Mesothelial cell of epicardium (in vitro differentiated cells): ENCODE measurements around the gene HDAC4. TPM values are rescaled to one million over a fixed set of nuclear protein-coding genes. Genes with fewer than 3 reads are reported as not detected.

Experiments
- DNase-seq, 2 experiments: peaks; one replicate each; pipeline ENCODE4 v3.0.0; 2021; ENCODE audit warnings: low spot score in 2 of 2; ENCODE audit not compliant: unreplicated experiment in 2 of 2
- H3K27ac Mint-ChIP-seq: 2 replicates; pipeline ENCODE4 v1.8.0; 2021; ENCODE audit warnings: mixed read lengths
- H3K27me3 Mint-ChIP-seq: 2 replicates; pipeline ENCODE4 v1.8.0; 2021; ENCODE audit warnings: low read depth, mixed read lengths
- H3K36me3 Mint-ChIP-seq: 2 replicates; pipeline ENCODE4 v1.8.0; 2021; ENCODE audit warnings: mixed read lengths
- H3K4me1 Mint-ChIP-seq: 2 replicates; pipeline ENCODE4 v1.8.0; 2021; ENCODE audit warnings: mixed read lengths
- H3K4me3 Mint-ChIP-seq: 2 replicates; pipeline ENCODE4 v1.8.0; 2021; ENCODE audit warnings: mild to moderate bottlenecking, moderate library complexity, mixed read lengths
- H3K9me3 Mint-ChIP-seq: 2 replicates; pipeline ENCODE4 v1.8.0; 2021; ENCODE audit warnings: mixed read lengths
- CTCF ChIP-seq: fragments of 200-600 bp; sonication (generic); IDR thresholded peaks from one replicate; pipeline ENCODE4 v1.5.0; 2021; ENCODE audit warnings: antibody characterized with exemption; ENCODE audit not compliant: unreplicated experiment
- total RNA-seq: library from RNA; stranded (reverse); gene quantifications from 3 replicates; pipeline ENCODE4 v1.2.1, GENCODE V29; 2021

Gene HDAC4
- total RNA-seq, 1 donor from 2014 or later = 59.2 TPM

GRCh38 chr2:239098288-239098970 is 302.4 kb downstream of the HDAC4 start:
- no peak for TF ChIP-seq CTCF
- no peaks in the 10 kb centered on the region for H3K27me3 Mint-ChIP-seq
- no peak overlapping the region for H3K27ac Mint-ChIP-seq
- H3K9me3 Mint-ChIP-seq = no peaks in the 10 kb centered on the region
- no peak overlapping the region for H3K4me3 Mint-ChIP-seq
- H3K36me3 Mint-ChIP-seq = peaks cover 7% of the 10 kb centered on the region
- no peak for DNase-seq
- peaks cover 7% of the 10 kb centered on the region for H3K4me1 Mint-ChIP-seq

GRCh38 chr2:239097428-239097696 is 303.5 kb downstream of the HDAC4 start:
- no peaks in the 10 kb centered on the region for H3K9me3 Mint-ChIP-seq
- H3K27me3 Mint-ChIP-seq = no peaks in the 10 kb centered on the region
- no peak overlapping the region for H3K27ac Mint-ChIP-seq
- no peak for DNase-seq
- no peak for TF ChIP-seq CTCF
- peaks cover 7% of the 10 kb centered on the region for H3K4me1 Mint-ChIP-seq
- peaks cover 7% of the 10 kb centered on the region for H3K36me3 Mint-ChIP-seq
- H3K4me3 Mint-ChIP-seq = no peak overlapping the region

GRCh38 chr2:239096676-239097427 is 304.0 kb downstream of the HDAC4 start:
- H3K4me3 Mint-ChIP-seq = no peak overlapping the region
- no peaks in the 10 kb centered on the region for H3K9me3 Mint-ChIP-seq
- H3K4me1 Mint-ChIP-seq = peaks cover 7% of the 10 kb centered on the region
- H3K27ac Mint-ChIP-seq = no peak overlapping the region
- no peak for TF ChIP-seq CTCF
- DNase-seq = no peak
- no peaks in the 10 kb centered on the region for H3K27me3 Mint-ChIP-seq
- H3K36me3 Mint-ChIP-seq = peaks cover 7% of the 10 kb centered on the region

GRCh38 chr2:239095460-239096081 is 305.2 kb downstream of the HDAC4 start:
- H3K36me3 Mint-ChIP-seq = peaks cover 7% of the 10 kb centered on the region
- H3K4me3 Mint-ChIP-seq = no peak overlapping the region
- H3K4me1 Mint-ChIP-seq = peaks cover 10% of the 10 kb centered on the region
- no peak for TF ChIP-seq CTCF
- H3K9me3 Mint-ChIP-seq = no peaks in the 10 kb centered on the region
- H3K27me3 Mint-ChIP-seq = no peaks in the 10 kb centered on the region
- DNase-seq = no peak
- H3K27ac Mint-ChIP-seq = no peak overlapping the region

GRCh38 chr2:239094867-239095266 is 306.0 kb downstream of the HDAC4 start:
- no peak for TF ChIP-seq CTCF
- Mint-ChIP-seq H3K27me3 (no peaks in the 10 kb centered on the region), H3K27ac (peak overlapping the region; percentile 44), H3K9me3 (no peaks in the 10 kb centered on the region), H3K4me3 (no peak overlapping the region), H3K4me1 (peaks cover 10% of the 10 kb centered on the region), H3K36me3 (peaks cover 3% of the 10 kb centered on the region)
- DNase-seq = no peak
